HepG2 (cell line): Measurements from ENCODE around the gene GNAL. TPM values are rescaled to one million over a fixed set of nuclear protein-coding genes. Genes with fewer than 3 reads are reported as not detected.

Experiments used
- ATAC-seq: fragments of 200-7000 bp; cut with Tn5 transposase; 3 replicates; pipeline ENCODE4 v1.9.1; 2020; ENCODE audit warnings: mild to moderate bottlenecking, moderate library complexity
- BruUV-seq: library from RNA; stranded (reverse); fragments of 400-500 nt; replicated peaks from 2 replicates; lab custom pipeline; 2021; lab: Mats Ljungman, UMichigan
- CTCF ChIA-PET: fragments of 300-600 bp; formaldehyde crosslinking; extraction: SDS; loops from one replicate; lab custom pipeline; 2021; ENCODE audit warnings: low total read pairs, inconsistent platforms, low intra/inter-chr PET ratio; lab: Yijun Ruan, JAX
- POLR2A ChIA-PET: fragments of 350-600 bp; sonication (Branson Sonifier 250); formaldehyde crosslinking; loops from one replicate; lab custom pipeline; 2020; ENCODE audit warnings: antibody characterized with exemption, inconsistent platforms; lab: Yijun Ruan, JAX
- DNase-seq: peaks from one replicate; pipeline ENCODE4 v3.0.0-alpha.2; 2015; ENCODE audit warnings: low spot score
- FAIRE-seq: peaks from 3 replicates; lab custom pipeline; 2011; peaks lifted over from hg19 to GRCh38; lab: Jason Lieb, UNC
- H2AFZ ChIP-seq: one replicate; pipeline ENCODE4 v1.6.1; 2011; ENCODE audit warnings: low read length, inconsistent platforms
- H3K27ac ChIP-seq: fragments of 300-600 bp; 3 replicates; pipeline ENCODE4 v1.8.0; 2011; ENCODE audit warnings: mixed run types, mild to moderate bottlenecking, mixed read lengths, low read length, inconsistent platforms; ENCODE audit not compliant: insufficient read depth; ENCODE audit errors: extremely low read length
- H3K27me3 ChIP-seq, 2 experiments: fragments of 200-600 bp in 1 of 2; 2 replicates in 1 of 2; 3 replicates in 1 of 2; pipeline versions ENCODE4 v1.6.0 to v1.8.0; 2011; ENCODE audit warnings: low read length in 2 of 2, mild to moderate bottlenecking in 2 of 2, moderate library complexity in 2 of 2, inconsistent platforms in 1 of 2; ENCODE audit not compliant: insufficient read depth in 2 of 2, control insufficient read depth in 1 of 2
- H3K36me3 ChIP-seq, 2 experiments: fragments of 200-600 bp in 1 of 2; replicated peaks in 1 of 2; 2 replicates in 1 of 2; 3 replicates in 1 of 2; pipeline versions ENCODE4 v1.5.1 to v1.8.0; 2011; ENCODE audit warnings: low read length in 2 of 2, inconsistent platforms in 1 of 2; ENCODE audit not compliant: insufficient read depth in 2 of 2, control insufficient read depth in 1 of 2
- H3K4me1 ChIP-seq: 2 replicates; pipeline ENCODE4 v1.5.1; 2012; ENCODE audit warnings: low read length, inconsistent platforms; ENCODE audit not compliant: insufficient read depth
- H3K4me2 ChIP-seq: 2 replicates; pipeline ENCODE4 v1.6.0; 2011; ENCODE audit warnings: low read depth, low read length, inconsistent platforms
- H3K4me3 ChIP-seq, 3 experiments: fragments of 200-600 bp in 1 of 3; sonication (generic), shearing (Covaris generic) in 1 of 3; replicated peaks in 1 of 3; 2 replicates each; pipeline ENCODE4 v1.5.1; 2011 to 2016; ENCODE audit warnings: low read length in 3 of 3, inconsistent platforms in 2 of 3, low read depth in 2 of 3, mild to moderate bottlenecking in 2 of 3, control low read depth in 1 of 3, mixed read lengths in 1 of 3; ENCODE audit not compliant: insufficient read depth in 1 of 3
- H3K79me2 ChIP-seq: one replicate; pipeline ENCODE4 v1.6.1; 2011; ENCODE audit warnings: low read length, inconsistent platforms; ENCODE audit not compliant: insufficient read depth
- H3K9ac ChIP-seq: 2 replicates; pipeline ENCODE4 v1.6.0; 2011; ENCODE audit warnings: mild to moderate bottlenecking, low read depth, low read length, inconsistent platforms; ENCODE audit not compliant: insufficient read depth
- H3K9me3 ChIP-seq: 2 replicates; pipeline ENCODE4 v1.5.1; 2012; ENCODE audit warnings: mild to moderate bottlenecking, low read length
- H4K20me1 ChIP-seq: 2 replicates; pipeline ENCODE4 v1.6.0; 2011; ENCODE audit warnings: inconsistent platforms, mild to moderate bottlenecking, low read length, moderate library complexity; ENCODE audit not compliant: insufficient read depth
- HOXA3 ChIP-seq: sonication (generic); formaldehyde crosslinking; IDR thresholded peaks from 2 replicates; pipeline ENCODE4 v1.5.0; 2020; ENCODE audit warnings: missing genetic modification reagents
- MEF2D ChIP-seq: sonication (generic); formaldehyde crosslinking; IDR thresholded peaks from 2 replicates; pipeline ENCODE4 v1.5.1; 2020; ENCODE audit warnings: mild to moderate bottlenecking, missing genetic modification reagents
- POLR2AphosphoS5 ChIP-seq: IDR thresholded peaks from 2 replicates; pipeline ENCODE4 v1.6.1; 2012; ENCODE audit warnings: low read depth, low read length
- PPARG ChIP-seq: conservative IDR thresholded peaks from 2 replicates; pipeline ENCODE4 v1.6.1; 2016; ENCODE audit warnings: missing biosample characterization, missing genetic modification reagents
- SALL1 ChIP-seq: sonication (generic); formaldehyde crosslinking; IDR thresholded peaks from 2 replicates; pipeline ENCODE4 v1.8.0; 2022; ENCODE audit warnings: mild to moderate bottlenecking, missing genetic modification reagents
- SRY ChIP-seq: sonication (generic); formaldehyde crosslinking; IDR thresholded peaks from 2 replicates; pipeline ENCODE4 v1.8.0; 2022; ENCODE audit warnings: mild to moderate bottlenecking, missing genetic modification reagents
- THRA ChIP-seq: sonication (generic); formaldehyde crosslinking; IDR thresholded peaks from 2 replicates; pipeline ENCODE4 v1.4.0; 2020; ENCODE audit warnings: missing genetic modification reagents, borderline replicate concordance
- ZBTB40 ChIP-seq, 2 experiments: fragments of 450-650 bp in 1 of 2; sonication (generic) in 1 of 2; formaldehyde crosslinking in 1 of 2; IDR thresholded peaks; 2 replicates each; pipeline versions ENCODE4 v1.6.1 to v1.8.0; 2016 to 2022; ENCODE audit warnings: antibody characterized with exemption in 1 of 2, mild to moderate bottlenecking in 1 of 2, missing genetic modification reagents in 1 of 2
- ZNF121 ChIP-seq: sonication (generic); formaldehyde crosslinking; IDR thresholded peaks from 2 replicates; pipeline ENCODE4 v1.5.0; 2020; ENCODE audit warnings: mild to moderate bottlenecking, missing genetic modification reagents
- ZNF276 ChIP-seq: sonication (generic); formaldehyde crosslinking; IDR thresholded peaks from 2 replicates; pipeline ENCODE4 v1.4.0; 2020; ENCODE audit warnings: mild to moderate bottlenecking, low read depth, missing genetic modification reagents
- ZNF766 ChIP-seq: sonication (generic); formaldehyde crosslinking; IDR thresholded peaks from 2 replicates; pipeline ENCODE4 v1.5.0; 2020; ENCODE audit warnings: missing genetic modification reagents, borderline replicate concordance
- ZSCAN25 ChIP-seq: sonication (generic); formaldehyde crosslinking; IDR thresholded peaks from 2 replicates; pipeline ENCODE4 v1.8.0; 2022; ENCODE audit warnings: mild to moderate bottlenecking, missing genetic modification reagents
- WGBS: methylation state at CpG from one replicate; pipeline ENCODE4 v1.1.6; 2017; ENCODE audit warnings: low lambda C conversion rate; 5-methylcytosine and 5-hydroxymethylcytosine counted together
- in situ Hi-C: cut with HindIII; loops from 2 replicates; pipeline ENCODE4 v1.10.0; 2017; ENCODE audit warnings: low pct_unique_long_range_greater_than_20kb; ENCODE audit not compliant: extremely low pct_ligation_motif_present
- intact Hi-C: fragments of 100-400 bp; cut with micrococcal nuclease; formaldehyde crosslinking; loops from one replicate; pipeline ENCODE4 v1.10.0; 2022; ENCODE audit not compliant: unreplicated experiment
- polyA plus RNA-seq, 8 experiments: library from polyadenylated mRNA; depleted of rRNA in 3 of 8; stranded (reverse) in 7 of 8; unstranded in 1 of 8; fragments of >200 nt; fragmentation: Illumina TruSeq in 4 of 8; extraction: Trizol in 4 of 8; gene quantifications; 2 replicates each; pipeline versions ENCODE4 v1.2.1 to v1.2.3, GENCODE V29; 2011 to 2016; ENCODE audit warnings: low read depth in 4 of 8, missing spikeins in 1 of 8, mixed read lengths in 1 of 8; ENCODE audit not compliant: insufficient read depth in 1 of 8
- total RNA-seq, 5 experiments: library from RNA; depleted of rRNA; stranded (reverse); fragments of >200 nt; fragmentation: Illumina TruSeq; extraction: Trizol; gene quantifications; 2 replicates each; pipeline ENCODE4 v1.2.3, GENCODE V29; 2016; ENCODE audit warnings: low read depth in 1 of 5

The GNAL gene
- total and polyA plus RNA-seq, 2 of the 13 experiments (the other 11 are each of a cell fraction or from before 2014, with no cell fraction given), result 0.87 to 1.4 TPM

DNA sequence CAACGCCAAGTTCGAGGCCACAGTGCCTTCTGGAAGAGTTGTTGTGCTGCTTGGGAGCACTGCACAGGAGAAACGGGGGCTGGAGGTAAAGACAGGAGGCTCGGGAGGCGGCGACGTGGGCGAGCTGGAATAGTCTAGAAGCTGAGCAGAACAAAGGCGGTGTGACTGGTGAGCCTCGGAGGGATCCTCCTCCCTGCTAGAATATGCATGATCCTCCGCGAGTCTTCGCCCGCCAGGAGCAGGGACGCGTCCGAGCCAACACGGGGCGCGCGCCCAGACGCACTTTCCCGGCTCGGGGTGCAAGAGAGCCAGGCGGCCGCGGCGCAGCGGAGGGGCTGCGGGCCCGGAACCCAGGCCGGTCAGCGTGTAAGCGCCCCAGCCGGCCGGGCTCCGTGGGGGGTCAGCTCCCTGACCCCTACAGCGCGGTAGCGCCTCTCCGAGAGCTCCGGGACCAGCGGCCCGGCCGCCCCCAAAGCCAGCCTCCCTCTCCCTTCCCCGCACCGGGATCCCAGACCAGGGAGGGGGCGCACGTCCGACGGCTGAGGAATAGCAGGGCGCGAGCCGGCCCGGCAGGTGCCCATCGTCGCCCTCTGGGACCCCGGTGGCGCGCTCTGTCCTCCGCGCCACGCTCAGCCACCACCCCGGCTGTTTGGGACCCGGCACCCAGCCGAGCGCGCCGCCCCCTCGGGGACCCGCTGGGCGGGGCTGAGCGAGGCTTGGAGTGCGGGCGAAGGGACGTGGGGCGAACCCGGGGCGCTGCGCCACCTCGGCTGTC lies 62.5 kb downstream of the GNAL start:
- POLR2A ChIA-PET, result no interaction called here
- Histone ChIP-seq H3K36me3 (no peaks in the 10 kb centered on the region), H2AFZ (no peak overlapping the region), H3K9me3 (no peaks in the 10 kb centered on the region), H3K79me2 (no peaks in the 10 kb centered on the region), H3K9ac (no peak overlapping the region), H3K4me1 (no peaks in the 10 kb centered on the region), H3K4me2 (no peak overlapping the region), H3K27me3 (peaks cover 2 to 9% of the 10 kb centered on the region in 2 experiments; a peak in 2 of 5 replicates), H3K4me3 (no peak overlapping the region), H4K20me1 (no peaks in the 10 kb centered on the region), H3K27ac (no peak overlapping the region)
- WGBS, result 88% methylated on average over 62 of the region's 81 CpGs
- no peak for FAIRE-seq
- BruUV-seq, result no TSS peak
- no peak for DNase-seq
- no peak; the same call in 2 of the 3 replicates for ATAC-seq
- intact Hi-C loops (no loop called here), in situ Hi-C loops (no loop called here)
- CTCF ChIA-PET, result no interaction called here
- TF ChIP-seq SALL1 (CRISPR knock-in tag) (no peak), SRY (CRISPR knock-in tag) (no peak), PPARG (CRISPR knock-in tag) (no peak), POLR2AphosphoS5 (no peak), ZNF276 (CRISPR knock-in tag) (no peak), ZNF766 (CRISPR knock-in tag) (no peak), THRA (no peak), ZBTB40 (IDR thresholded peaks at IDR 0.05) (no peak), ZBTB40 (CRISPR knock-in tag; IDR thresholded peaks at IDR 0.05) (no peak), MEF2D (CRISPR knock-in tag) (no peak), ZNF121 (CRISPR knock-in tag) (no peak), ZSCAN25 (CRISPR knock-in tag) (no peak), HOXA3 (CRISPR knock-in tag) (no peak)
